PC-9 (cell line): ENCODE measurements around the gene GIPC3. TPM values are rescaled to one million over a fixed set of nuclear protein-coding genes. Genes with fewer than 3 reads are reported as not detected.

Experiments used
- BruUV-seq: library from RNA; stranded (reverse); fragments of 400-500 nt; replicated peaks from 2 replicates; lab custom pipeline; 2021; lab: Mats Ljungman, UMichigan
- CTCF ChIA-PET: fragments of 300-600 bp; sonication (Branson Sonifier 250); formaldehyde crosslinking; loops from one replicate; lab custom pipeline; 2022; ENCODE audit warnings: antibody characterized with exemption; lab: Charles Lee
- POLR2A ChIA-PET: fragments of 300-600 bp; sonication (Branson Sonifier 250); formaldehyde crosslinking; loops from one replicate; lab custom pipeline; 2022; ENCODE audit warnings: antibody characterized with exemption; ENCODE audit not compliant: unreplicated experiment; lab: Charles Lee
- DNase-seq, 2 experiments: peaks; one replicate each; pipeline versions ENCODE4 v3.0.0 to v3.0.0-alpha.2; 2015 to 2022; ENCODE audit warnings: mixed read lengths in 1 of 2
- H2AFZ ChIP-seq: fragments of 200-600 bp; sonication (generic); 2 replicates; pipeline ENCODE4 v1.8.1; 2017; ENCODE audit warnings: antibody characterized with exemption
- H3F3A ChIP-seq: fragments of 200-600 bp; sonication (generic); 2 replicates; pipeline ENCODE4 v1.8.1; 2017; ENCODE audit warnings: antibody characterized with exemption, mild to moderate bottlenecking, low read depth; ENCODE audit not compliant: insufficient read depth
- H3K27ac ChIP-seq: fragments of 200-600 bp; sonication (generic); 2 replicates; pipeline ENCODE4 v1.6.1; 2016; ENCODE audit warnings: mixed run types
- H3K27me3 ChIP-seq: fragments of 200-600 bp; sonication (generic); 2 replicates; pipeline ENCODE4 v1.6.1; 2016; ENCODE audit warnings: low read depth, mixed run types; ENCODE audit not compliant: insufficient read depth
- H3K36me3 ChIP-seq: fragments of 200-600 bp; sonication (generic); 2 replicates; pipeline ENCODE4 v1.6.1; 2016; ENCODE audit warnings: low read depth, mixed run types
- H3K4me1 ChIP-seq: fragments of 200-600 bp; sonication (generic); replicated peaks from 2 replicates; pipeline ENCODE4 v1.6.1; 2016; ENCODE audit warnings: mixed run types; ENCODE audit not compliant: insufficient read depth
- H3K4me2 ChIP-seq: fragments of 200-600 bp; sonication (generic); 2 replicates; pipeline ENCODE4 v1.6.1; 2017; ENCODE audit warnings: mixed run types
- H3K4me3 ChIP-seq: fragments of 200-600 bp; sonication (generic); 2 replicates; pipeline ENCODE4 v1.6.1; 2016; ENCODE audit warnings: mixed run types
- H3K79me2 ChIP-seq: fragments of 200-600 bp; sonication (generic); 2 replicates; pipeline ENCODE4 v1.6.1; 2017; ENCODE audit warnings: low read depth, mixed run types
- H3K9me2 ChIP-seq: fragments of 200-600 bp; sonication (generic); 2 replicates; pipeline ENCODE4 v1.8.1; 2017; ENCODE audit warnings: mild to moderate bottlenecking; ENCODE audit not compliant: insufficient read depth
- H3K9me3 ChIP-seq: fragments of 200-600 bp; sonication (generic); 2 replicates; pipeline ENCODE4 v1.8.1; 2016; ENCODE audit warnings: low read depth; ENCODE audit not compliant: insufficient read depth
- H4K20me1 ChIP-seq: fragments of 200-600 bp; sonication (generic); 2 replicates; pipeline ENCODE4 v1.8.1; 2017; ENCODE audit not compliant: insufficient read depth
- EZH2 ChIP-seq: fragments of 200-600 bp; sonication (generic); IDR thresholded peaks from 2 replicates; pipeline ENCODE4 v1.8.0; 2017; ENCODE audit warnings: antibody characterized with exemption, low read depth
- intact Hi-C: fragments of 100-400 bp; cut with micrococcal nuclease; formaldehyde crosslinking; loops from one replicate; pipeline ENCODE4 v1.10.0; 2022; ENCODE audit not compliant: unreplicated experiment
- total RNA-seq: library from RNA; stranded (reverse); gene quantifications from 2 replicates; pipeline ENCODE4 v1.2.3, GENCODE V29; 2021
- TF ChIP-seq, protein P1 (sequence below): fragments of 200-600 bp; sonication (generic); conservative IDR thresholded peaks from 2 replicates; pipeline ENCODE4 v1.6.1; 2017; ENCODE audit warnings: mixed run types, antibody characterized with exemption, mild to moderate bottlenecking, moderate library complexity

The GIPC3 gene
- total RNA-seq, 1 experiment from 2014 or later = not detected

- H3F3A ChIP-seq = no peaks in the 10 kb centered on the region
- H3K27me3 ChIP-seq = no peaks in the 10 kb centered on the region
- no peak overlapping the region for H3K4me2 ChIP-seq
- ChIA-PET CTCF (no interaction called here), POLR2A (no interaction called here)
- no peak overlapping the region for H3K27ac ChIP-seq
- intact Hi-C loops = no loop called here
- no peaks in the 10 kb centered on the region for H3K9me3 ChIP-seq
- BruUV-seq = no TSS peak
- H2AFZ ChIP-seq = no peak overlapping the region
- H3K36me3 ChIP-seq = no peaks in the 10 kb centered on the region
- no peak for DNase-seq
- H3K9me2 ChIP-seq = no peaks in the 10 kb centered on the region
- TF ChIP-seq EZH2 = no peak
- TF ChIP-seq, protein P1, sequence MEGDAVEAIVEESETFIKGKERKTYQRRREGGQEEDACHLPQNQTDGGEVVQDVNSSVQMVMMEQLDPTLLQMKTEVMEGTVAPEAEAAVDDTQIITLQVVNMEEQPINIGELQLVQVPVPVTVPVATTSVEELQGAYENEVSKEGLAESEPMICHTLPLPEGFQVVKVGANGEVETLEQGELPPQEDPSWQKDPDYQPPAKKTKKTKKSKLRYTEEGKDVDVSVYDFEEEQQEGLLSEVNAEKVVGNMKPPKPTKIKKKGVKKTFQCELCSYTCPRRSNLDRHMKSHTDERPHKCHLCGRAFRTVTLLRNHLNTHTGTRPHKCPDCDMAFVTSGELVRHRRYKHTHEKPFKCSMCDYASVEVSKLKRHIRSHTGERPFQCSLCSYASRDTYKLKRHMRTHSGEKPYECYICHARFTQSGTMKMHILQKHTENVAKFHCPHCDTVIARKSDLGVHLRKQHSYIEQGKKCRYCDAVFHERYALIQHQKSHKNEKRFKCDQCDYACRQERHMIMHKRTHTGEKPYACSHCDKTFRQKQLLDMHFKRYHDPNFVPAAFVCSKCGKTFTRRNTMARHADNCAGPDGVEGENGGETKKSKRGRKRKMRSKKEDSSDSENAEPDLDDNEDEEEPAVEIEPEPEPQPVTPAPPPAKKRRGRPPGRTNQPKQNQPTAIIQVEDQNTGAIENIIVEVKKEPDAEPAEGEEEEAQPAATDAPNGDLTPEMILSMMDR = no peak
- no peak overlapping the region for H3K4me3 ChIP-seq
- H3K4me1 ChIP-seq = no peaks in the 10 kb centered on the region
- no peaks in the 10 kb centered on the region for H4K20me1 ChIP-seq
- no peaks in the 10 kb centered on the region for H3K79me2 ChIP-seq
Observed at GRCh38 chr19:3615524-3616135, 30.4 kb downstream of the GIPC3 start.

GRCh38 chr19:3617463-3617862 lies 32.2 kb downstream of the GIPC3 start:
- Histone ChIP-seq H3K4me3 (no peak overlapping the region), H2AFZ (no peak overlapping the region), H3K79me2 (no peaks in the 10 kb centered on the region), H3K4me2 (no peak overlapping the region), H3K4me1 (no peaks in the 10 kb centered on the region), H3K9me2 (no peaks in the 10 kb centered on the region), H3K9me3 (no peaks in the 10 kb centered on the region), H3K36me3 (no peaks in the 10 kb centered on the region), H3K27me3 (no peaks in the 10 kb centered on the region), H4K20me1 (no peaks in the 10 kb centered on the region), H3F3A (no peaks in the 10 kb centered on the region), H3K27ac (no peak overlapping the region)
- CTCF ChIA-PET = interaction anchor here (0.6 kb wide), 1 partner anchor 100 kb away, joined by 3 read pairs; no protein-coding TSS in a partner anchor
- BruUV-seq = no TSS peak
- DNase-seq = no peak
- POLR2A ChIA-PET = no interaction called here
- TF ChIP-seq EZH2 = no peak
- intact Hi-C loops = no loop called here

DNA sequence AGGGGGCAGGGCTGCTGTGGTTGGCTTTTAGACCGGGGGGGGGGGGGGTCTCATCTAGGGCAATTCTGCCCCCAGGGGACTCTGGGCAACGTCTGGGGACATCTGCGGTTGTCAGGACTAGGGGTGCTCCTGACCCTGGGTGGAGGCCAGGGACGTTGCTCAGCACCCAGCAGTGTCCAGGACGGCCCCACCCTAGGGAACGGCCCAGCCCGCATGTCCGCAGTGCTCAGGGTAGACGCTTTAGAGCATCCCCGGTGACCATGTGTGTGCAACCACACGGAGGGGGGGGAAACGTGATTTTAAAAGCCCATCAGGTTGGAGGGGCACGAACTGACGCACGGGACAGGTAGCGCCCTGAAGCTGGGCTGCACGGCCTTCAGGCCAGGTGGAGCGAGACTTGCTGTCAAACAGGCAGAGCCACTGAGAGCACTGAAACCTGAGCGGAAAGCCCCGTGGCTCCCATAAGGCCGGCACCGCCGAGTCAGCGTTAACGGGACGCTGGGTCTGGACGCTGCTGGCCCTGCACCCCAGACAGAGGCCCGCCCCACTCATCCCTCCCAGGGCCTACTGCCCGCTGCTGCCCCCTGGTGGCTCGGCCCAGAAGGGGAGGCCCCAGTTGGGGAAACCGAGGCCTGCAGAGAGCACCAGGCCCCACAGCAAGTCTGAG lies 33.0 kb downstream of the GIPC3 start:
- Histone ChIP-seq H3K27me3 (no peaks in the 10 kb centered on the region), H3F3A (no peaks in the 10 kb centered on the region), H3K9me3 (no peaks in the 10 kb centered on the region), H3K27ac (no peak overlapping the region), H2AFZ (no peak overlapping the region), H3K79me2 (no peaks in the 10 kb centered on the region), H3K4me2 (no peak overlapping the region), H3K9me2 (no peaks in the 10 kb centered on the region), H3K36me3 (no peaks in the 10 kb centered on the region), H3K4me3 (no peak overlapping the region), H4K20me1 (no peaks in the 10 kb centered on the region), H3K4me1 (no peaks in the 10 kb centered on the region)
- ChIA-PET CTCF (interaction anchor here (0.6 kb wide), 1 partner anchor 99 kb away, joined by 3 read pairs; no protein-coding TSS in a partner anchor), POLR2A (no interaction called here)
- intact Hi-C loops = loop anchor here (1.0 kb wide), 1 partner anchor 73 kb away; no protein-coding TSS in a partner anchor
- no TSS peak for BruUV-seq
- no peak for TF ChIP-seq EZH2
- TF ChIP-seq, protein P1 = peak; percentile 81
- DNase-seq = peak in 1 of 2 experiments; percentile 33
